Neutrophil (primary cell): ENCODE results near the gene SH2D2A.

Source experiments
- H3K27ac ChIP-seq: fragments of 200-600 bp; sonication (generic); 2 replicates; pipeline ENCODE4 v1.5.1; 2016; ENCODE audit warnings: mild to moderate bottlenecking, moderate library complexity
- H3K27me3 ChIP-seq: fragments of 200-600 bp; sonication (generic); 2 replicates; pipeline ENCODE4 v1.6.0; 2016; ENCODE audit warnings: mild to moderate bottlenecking
- H3K36me3 ChIP-seq: fragments of 200-600 bp; sonication (generic); 2 replicates; pipeline ENCODE4 v1.5.1; 2017
- H3K4me1 ChIP-seq, 2 experiments: fragments of 200-600 bp in 1 of 2; sonication (generic) in 1 of 2; 1 replicate in 1 of 2; 2 replicates in 1 of 2; pipeline versions ENCODE4 v1.5.1 to v1.6.1; 2013 to 2016; ENCODE audit warnings: low read depth in 1 of 2, low read length in 1 of 2, mild to moderate bottlenecking in 1 of 2, moderate library complexity in 1 of 2; ENCODE audit not compliant: control insufficient read depth in 1 of 2, insufficient read depth in 1 of 2
- H3K4me3 ChIP-seq, 2 experiments: fragments of 200-600 bp in 1 of 2; sonication (generic) in 1 of 2; 1 replicate in 1 of 2; 2 replicates in 1 of 2; pipeline ENCODE4 v1.5.1; 2013 to 2016; ENCODE audit warnings: low read depth in 1 of 2, low read length in 1 of 2, mild to moderate bottlenecking in 1 of 2, moderate library complexity in 1 of 2
- H3K9me3 ChIP-seq: fragments of 200-600 bp; sonication (generic); 2 replicates; pipeline ENCODE4 v1.5.1; 2016
- TF ChIP-seq, protein P1 (sequence below): fragments of 200-600 bp; sonication (generic); IDR thresholded peaks from 2 replicates; pipeline ENCODE4 v1.5.1; 2016; ENCODE audit warnings: antibody characterized with exemption

The SH2D2A gene

DNA sequence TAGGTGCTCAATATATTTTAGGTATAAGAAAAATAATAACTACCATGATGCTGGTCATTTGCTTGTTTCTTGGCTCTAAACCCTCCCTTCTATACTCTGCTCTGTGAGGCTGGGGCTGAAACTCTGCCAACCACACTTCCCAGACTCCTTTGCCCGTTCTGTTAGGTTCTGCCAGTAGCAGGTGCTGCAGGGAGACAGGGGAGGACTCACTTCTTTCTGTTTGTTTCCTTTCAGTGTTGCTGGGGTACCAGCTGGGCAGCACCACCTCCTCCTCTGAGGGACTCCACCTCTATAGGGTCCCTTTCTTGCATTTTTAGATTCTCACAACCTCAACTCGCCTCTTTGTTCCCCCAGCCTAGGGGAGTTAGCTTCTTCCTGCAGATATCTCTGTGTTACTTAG lies 17.0 kb upstream of the SH2D2A start:
- H3K9me3 ChIP-seq: no peaks in the 10 kb centered on the region
- no peak overlapping the region for H3K27ac ChIP-seq
- H3K4me1 ChIP-seq: no peaks in the 10 kb centered on the region
- H3K4me3 ChIP-seq: no peak overlapping the region
- peaks cover 91% of the 10 kb centered on the region for H3K27me3 ChIP-seq
- TF ChIP-seq, protein P1, sequence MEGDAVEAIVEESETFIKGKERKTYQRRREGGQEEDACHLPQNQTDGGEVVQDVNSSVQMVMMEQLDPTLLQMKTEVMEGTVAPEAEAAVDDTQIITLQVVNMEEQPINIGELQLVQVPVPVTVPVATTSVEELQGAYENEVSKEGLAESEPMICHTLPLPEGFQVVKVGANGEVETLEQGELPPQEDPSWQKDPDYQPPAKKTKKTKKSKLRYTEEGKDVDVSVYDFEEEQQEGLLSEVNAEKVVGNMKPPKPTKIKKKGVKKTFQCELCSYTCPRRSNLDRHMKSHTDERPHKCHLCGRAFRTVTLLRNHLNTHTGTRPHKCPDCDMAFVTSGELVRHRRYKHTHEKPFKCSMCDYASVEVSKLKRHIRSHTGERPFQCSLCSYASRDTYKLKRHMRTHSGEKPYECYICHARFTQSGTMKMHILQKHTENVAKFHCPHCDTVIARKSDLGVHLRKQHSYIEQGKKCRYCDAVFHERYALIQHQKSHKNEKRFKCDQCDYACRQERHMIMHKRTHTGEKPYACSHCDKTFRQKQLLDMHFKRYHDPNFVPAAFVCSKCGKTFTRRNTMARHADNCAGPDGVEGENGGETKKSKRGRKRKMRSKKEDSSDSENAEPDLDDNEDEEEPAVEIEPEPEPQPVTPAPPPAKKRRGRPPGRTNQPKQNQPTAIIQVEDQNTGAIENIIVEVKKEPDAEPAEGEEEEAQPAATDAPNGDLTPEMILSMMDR: no peak
- H3K36me3 ChIP-seq: no peaks in the 10 kb centered on the region

DNA sequence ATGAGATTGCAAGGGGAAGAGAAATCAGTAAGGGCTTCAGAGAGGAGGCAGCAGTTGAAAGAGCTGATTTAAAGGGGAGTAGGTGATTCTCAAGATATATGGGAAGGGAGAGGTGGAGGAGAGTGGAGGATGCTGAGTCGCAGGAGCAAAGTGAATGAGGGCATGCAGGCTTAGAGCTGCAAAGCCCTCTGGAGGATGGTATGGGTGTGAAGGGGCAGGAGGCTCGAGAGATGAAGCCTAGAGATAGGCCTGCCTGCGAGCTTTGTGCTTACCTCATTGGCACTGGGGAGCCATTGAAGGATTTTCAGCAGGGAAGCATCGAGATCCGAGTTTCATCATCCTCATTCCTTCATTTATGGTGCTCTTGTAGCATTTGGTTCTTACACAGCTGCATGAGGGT lies 15.8 kb upstream of the SH2D2A start:
- no peak overlapping the region for H3K4me3 ChIP-seq
- no peaks in the 10 kb centered on the region for H3K4me1 ChIP-seq
- H3K36me3 ChIP-seq: no peaks in the 10 kb centered on the region
- no peaks in the 10 kb centered on the region for H3K9me3 ChIP-seq
- peaks cover 89% of the 10 kb centered on the region for H3K27me3 ChIP-seq
- no peak overlapping the region for H3K27ac ChIP-seq
- TF ChIP-seq, protein P1: no peak

DNA sequence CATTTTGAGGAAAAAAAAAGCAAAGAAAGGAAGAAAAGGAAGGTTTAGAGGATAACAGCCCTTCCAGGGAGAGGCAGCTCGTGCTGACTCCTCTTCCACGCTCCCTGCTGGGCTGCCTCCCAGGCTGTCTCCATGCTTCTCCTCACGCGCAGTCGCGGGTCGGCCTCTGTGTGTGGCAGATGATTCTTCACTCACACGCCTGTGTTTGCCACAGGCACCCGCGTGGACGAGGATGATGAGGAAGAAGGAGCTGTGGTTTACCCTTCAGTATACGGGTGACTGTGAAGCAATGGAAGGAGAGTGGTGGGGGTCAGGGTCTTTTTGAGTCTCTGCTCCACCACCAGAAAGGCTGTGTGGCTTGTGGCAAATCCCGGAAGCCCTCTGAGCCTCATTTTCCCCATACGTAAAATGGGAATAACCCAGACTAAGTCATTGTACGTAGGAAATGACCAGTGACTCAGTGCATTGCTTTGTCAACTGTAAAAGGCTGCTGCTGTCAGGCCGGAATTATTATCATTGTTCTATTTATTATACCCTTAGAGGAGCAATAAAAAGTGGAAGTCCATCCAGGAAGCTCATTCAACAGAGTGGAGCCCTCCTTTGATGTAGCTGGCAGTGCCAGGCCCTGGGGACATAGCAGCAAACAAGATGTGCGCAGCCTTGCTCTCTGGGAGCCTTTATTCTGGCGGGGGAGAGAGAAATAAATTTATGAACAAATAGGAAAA lies 11.9 kb upstream of the SH2D2A start:
- Histone ChIP-seq H3K27ac (no peak overlapping the region), H3K27me3 (peaks cover 52% of the 10 kb centered on the region), H3K36me3 (no peaks in the 10 kb centered on the region), H3K4me3 (no peak overlapping the region), H3K9me3 (no peaks in the 10 kb centered on the region), H3K4me1 (no peaks in the 10 kb centered on the region)
- TF ChIP-seq, protein P1: no peak

DNA sequence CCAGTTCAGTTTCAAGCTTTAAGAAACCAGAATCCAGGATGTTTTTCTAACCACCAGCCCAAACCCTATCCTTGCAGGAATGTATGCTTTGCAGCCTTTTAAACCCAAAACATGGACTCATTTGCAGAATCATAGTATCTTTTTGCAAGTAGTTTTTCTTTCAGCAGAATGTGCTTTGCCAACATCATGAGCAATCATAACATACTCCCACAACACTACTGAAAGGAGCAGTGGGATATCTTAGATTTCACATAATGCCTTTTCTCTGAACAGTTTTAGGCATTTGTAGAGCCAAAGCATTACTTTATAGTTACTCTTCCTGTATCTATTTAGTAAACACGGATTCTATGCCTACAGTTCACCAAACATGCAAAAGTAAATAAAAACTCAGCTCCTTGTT lies 10.0 kb upstream of the SH2D2A start:
- Histone ChIP-seq H3K9me3 (no peaks in the 10 kb centered on the region), H3K27ac (no peak overlapping the region), H3K36me3 (no peaks in the 10 kb centered on the region), H3K4me3 (no peak overlapping the region), H3K4me1 (no peaks in the 10 kb centered on the region), H3K27me3 (peaks cover 40% of the 10 kb centered on the region)
- TF ChIP-seq, protein P1: no peak

DNA sequence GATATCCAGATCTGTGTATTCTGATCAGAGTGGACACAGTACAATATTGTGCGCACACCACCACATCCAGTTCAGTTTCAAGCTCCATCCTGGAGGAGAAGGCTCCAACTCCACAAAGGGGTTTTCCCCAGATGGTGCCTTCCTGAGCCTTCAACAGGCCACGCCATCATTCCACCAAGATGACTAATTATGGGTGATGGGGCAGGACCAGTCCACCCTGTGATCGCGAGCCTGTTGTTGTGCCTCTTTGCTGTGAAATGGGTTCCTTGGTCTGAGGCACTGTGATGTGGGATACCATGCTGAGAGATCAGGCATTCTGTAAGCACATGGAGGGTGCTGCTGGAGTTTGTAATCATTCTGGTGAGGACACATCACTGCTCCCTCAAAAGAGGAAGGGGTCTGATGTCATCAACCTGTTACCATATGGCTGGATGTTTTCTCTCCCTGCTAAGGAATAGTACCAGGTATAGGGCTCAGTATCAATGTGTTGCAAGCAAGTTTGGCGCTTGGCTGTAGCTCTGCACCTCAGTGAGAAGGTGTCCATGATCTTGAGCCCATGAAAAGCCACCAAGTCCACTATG lies 6.7 kb upstream of the SH2D2A start:
- TF ChIP-seq, protein P1: no peak
- Histone ChIP-seq H3K36me3 (no peaks in the 10 kb centered on the region), H3K27ac (no peak overlapping the region), H3K4me1 (no peaks in the 10 kb centered on the region), H3K9me3 (no peaks in the 10 kb centered on the region), H3K27me3 (peaks cover 44% of the 10 kb centered on the region), H3K4me3 (no peak overlapping the region)
